BJ (cell line): ENCODE measurements around the gene ATG7. TPM values are rescaled to one million over a fixed set of nuclear protein-coding genes. Genes with fewer than 3 reads are reported as not detected.

ENCODE experiments used
- CTCF ChIA-PET: fragments of 350-600 bp; formaldehyde crosslinking; extraction: SDS; loops from one replicate; lab custom pipeline; 2021; ENCODE audit warnings: antibody characterized with exemption, inconsistent platforms; lab: Yijun Ruan, JAX
- POLR2A ChIA-PET: fragments of 300-600 bp; sonication (Branson Sonifier 250); formaldehyde crosslinking; extraction: SDS; loops from one replicate; lab custom pipeline; 2021; ENCODE audit warnings: antibody characterized with exemption; lab: Charles Lee
- DNase-seq: peaks from one replicate; pipeline ENCODE4 v3.0.0-alpha.2; 2011; ENCODE audit warnings: low read depth
- H3K27me3 ChIP-seq: 2 replicates; pipeline ENCODE4 v1.6.0; 2011; ENCODE audit warnings: low read length; ENCODE audit not compliant: control insufficient read depth, insufficient read depth
- H3K36me3 ChIP-seq: 2 replicates; pipeline ENCODE4 v1.5.1; 2011; ENCODE audit warnings: low read length; ENCODE audit not compliant: control insufficient read depth, insufficient read depth
- H3K4me3 ChIP-seq: 2 replicates; pipeline ENCODE4 v1.5.1; 2011; ENCODE audit warnings: low read depth, mild to moderate bottlenecking, control low read depth, low read length
- polyA plus RNA-seq: library from polyadenylated mRNA; depleted of rRNA; stranded (reverse); fragments of >200 nt; gene quantifications from 2 replicates; pipeline ENCODE4 v1.2.3, GENCODE V29; 2011
- TF ChIP-seq, protein P1 (sequence below): IDR thresholded peaks from 2 replicates; pipeline ENCODE4 v1.5.1; 2011; ENCODE audit warnings: low read depth, mild to moderate bottlenecking, control low read depth, inconsistent platforms, low read length, moderate library complexity; ENCODE audit not compliant: insufficient read depth

Gene ATG7
- polyA plus RNA-seq, 1 experiment: 26.2 TPM

- H3K36me3 ChIP-seq: no peaks in the 10 kb centered on the region; the same call in 1 of the 2 replicates
- CTCF ChIA-PET: interaction anchor here (0.6 to 2.0 kb wide), 3 partner anchors 11 to 271 kb away, joined by 3 to 9 read pairs (median 3); no protein-coding TSS in a partner anchor
- TF ChIP-seq, protein P1, sequence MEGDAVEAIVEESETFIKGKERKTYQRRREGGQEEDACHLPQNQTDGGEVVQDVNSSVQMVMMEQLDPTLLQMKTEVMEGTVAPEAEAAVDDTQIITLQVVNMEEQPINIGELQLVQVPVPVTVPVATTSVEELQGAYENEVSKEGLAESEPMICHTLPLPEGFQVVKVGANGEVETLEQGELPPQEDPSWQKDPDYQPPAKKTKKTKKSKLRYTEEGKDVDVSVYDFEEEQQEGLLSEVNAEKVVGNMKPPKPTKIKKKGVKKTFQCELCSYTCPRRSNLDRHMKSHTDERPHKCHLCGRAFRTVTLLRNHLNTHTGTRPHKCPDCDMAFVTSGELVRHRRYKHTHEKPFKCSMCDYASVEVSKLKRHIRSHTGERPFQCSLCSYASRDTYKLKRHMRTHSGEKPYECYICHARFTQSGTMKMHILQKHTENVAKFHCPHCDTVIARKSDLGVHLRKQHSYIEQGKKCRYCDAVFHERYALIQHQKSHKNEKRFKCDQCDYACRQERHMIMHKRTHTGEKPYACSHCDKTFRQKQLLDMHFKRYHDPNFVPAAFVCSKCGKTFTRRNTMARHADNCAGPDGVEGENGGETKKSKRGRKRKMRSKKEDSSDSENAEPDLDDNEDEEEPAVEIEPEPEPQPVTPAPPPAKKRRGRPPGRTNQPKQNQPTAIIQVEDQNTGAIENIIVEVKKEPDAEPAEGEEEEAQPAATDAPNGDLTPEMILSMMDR: no peak
- H3K27me3 ChIP-seq: no peaks in the 10 kb centered on the region
- H3K4me3 ChIP-seq: no peak overlapping the region
- DNase-seq: no peak
- POLR2A ChIA-PET: interaction anchor here (0.6 kb wide), 1 partner anchor 150 kb away, joined by 4 read pairs; no protein-coding TSS in a partner anchor
Measured at GRCh38 chr3:11390411-11391131, 118.4 kb downstream of the ATG7 start.

GRCh38 chr3:11391174-11391879 is 119.1 kb downstream of the ATG7 start:
- POLR2A ChIA-PET: interaction anchor here (0.6 kb wide), 1 partner anchor 149 kb away, joined by 4 read pairs; no protein-coding TSS in a partner anchor
- H3K36me3 ChIP-seq: no peaks in the 10 kb centered on the region; the same call in 1 of the 2 replicates
- no peak for DNase-seq
- H3K4me3 ChIP-seq: no peak overlapping the region
- no peaks in the 10 kb centered on the region for H3K27me3 ChIP-seq
- TF ChIP-seq, protein P1: no peak
- CTCF ChIA-PET: interaction anchor here (0.7 to 2.0 kb wide), 4 partner anchors 12 to 271 kb away, joined by 3 to 9 read pairs (median 6); no protein-coding TSS in a partner anchor

- DNase-seq: peak; percentile 22
- ChIA-PET CTCF (interaction anchor here (0.8 to 1.8 kb wide), 5 partner anchors 11 to 455 kb away, joined by 3 to 8 read pairs (median 3); partner anchors contain the start of gene TAMM41), POLR2A (interaction anchor here (0.6 to 0.7 kb wide), 2 partner anchors 73 to 247 kb away, joined by 4 to 9 read pairs; no protein-coding TSS in a partner anchor)
- no peaks in the 10 kb centered on the region for H3K27me3 ChIP-seq
- no peak overlapping the region for H3K4me3 ChIP-seq
- no peaks in the 10 kb centered on the region; the same call in 1 of the 2 replicates for H3K36me3 ChIP-seq
- TF ChIP-seq, protein P1: no peak
Measured at GRCh38 chr3:11392014-11392859, 120.0 kb downstream of the ATG7 start.

DNA sequence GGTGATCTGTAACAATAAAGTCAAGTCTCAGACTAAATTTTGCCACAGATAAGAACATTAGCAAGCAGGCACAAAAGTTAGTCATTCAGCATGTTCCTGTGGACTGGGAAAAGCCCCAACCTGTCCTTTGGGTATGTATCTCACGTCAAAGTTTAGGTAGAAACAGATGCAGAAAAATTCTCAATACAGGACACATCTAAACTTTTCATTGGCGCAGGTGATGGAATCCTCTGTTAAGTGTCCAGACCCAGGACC is 120.6 kb downstream of the ATG7 start:
- TF ChIP-seq, protein P1: no peak
- CTCF ChIA-PET: interaction anchor here (0.8 to 1.8 kb wide), 4 partner anchors 12 to 454 kb away, joined by 3 to 8 read pairs (median 3); partner anchors contain the start of gene TAMM41
- DNase-seq: no peak
- H3K36me3 ChIP-seq: no peaks in the 10 kb centered on the region; the same call in 1 of the 2 replicates
- no peak overlapping the region for H3K4me3 ChIP-seq
- POLR2A ChIA-PET: interaction anchor here (0.6 to 0.7 kb wide), 2 partner anchors 73 to 247 kb away, joined by 4 to 9 read pairs; no protein-coding TSS in a partner anchor
- no peaks in the 10 kb centered on the region for H3K27me3 ChIP-seq
